Smooth muscle cell (in vitro differentiated cells): ENCODE data around the gene POLD2. TPM values are rescaled to one million over a fixed set of nuclear protein-coding genes. Genes with fewer than 3 reads are reported as not detected.

ENCODE experiments used
- DNase-seq: peaks from one replicate; lab custom pipeline; 2025; ENCODE audit not compliant: unreplicated experiment; lab: John Stamatoyannopoulos, UW
- H2AFZ ChIP-seq: fragments of 200-600 bp; sonication (generic); 2 replicates; pipeline ENCODE4 v1.6.0; 2016; ENCODE audit warnings: antibody characterized with exemption, low read depth, mild to moderate bottlenecking
- H3F3A ChIP-seq: fragments of 200-600 bp; sonication (generic); 2 replicates; pipeline ENCODE4 v1.6.0; 2017; ENCODE audit warnings: antibody characterized with exemption, low read depth
- H3K27ac ChIP-seq: fragments of 200-600 bp; sonication (generic); 2 replicates; pipeline ENCODE4 v1.5.1; 2016; ENCODE audit warnings: low read depth, mild to moderate bottlenecking
- H3K27me3 ChIP-seq: fragments of 200-600 bp; sonication (generic); 2 replicates; pipeline ENCODE4 v1.6.1; 2016; ENCODE audit warnings: low read depth, mild to moderate bottlenecking
- H3K36me3 ChIP-seq: fragments of 200-600 bp; sonication (generic); 2 replicates; pipeline ENCODE4 v1.5.1; 2016; ENCODE audit warnings: low read depth
- H3K4me1 ChIP-seq: fragments of 200-600 bp; sonication (generic); 2 replicates; pipeline ENCODE4 v1.5.1; 2016; ENCODE audit warnings: low read depth
- H3K4me2 ChIP-seq: fragments of 200-600 bp; sonication (generic); 2 replicates; pipeline ENCODE4 v1.6.0; 2016; ENCODE audit warnings: mild to moderate bottlenecking
- H3K4me3 ChIP-seq: fragments of 200-600 bp; sonication (generic); 2 replicates; pipeline ENCODE4 v1.5.1; 2016; ENCODE audit warnings: mild to moderate bottlenecking
- H3K79me2 ChIP-seq: fragments of 200-600 bp; sonication (generic); 2 replicates; pipeline ENCODE4 v1.6.0; 2016; ENCODE audit warnings: low read depth, mild to moderate bottlenecking
- H3K9ac ChIP-seq: fragments of 200-600 bp; sonication (generic); 2 replicates; pipeline ENCODE4 v1.6.0; 2016; ENCODE audit warnings: low read depth
- H3K9me3 ChIP-seq: fragments of 200-600 bp; sonication (generic); replicated peaks from 2 replicates; pipeline ENCODE4 v1.5.1; 2016; ENCODE audit warnings: low read depth
- H4K20me1 ChIP-seq: fragments of 200-600 bp; sonication (generic); 2 replicates; pipeline ENCODE4 v1.6.0; 2016; ENCODE audit warnings: low read depth
- CTCF ChIP-seq: fragments of 200-600 bp; sonication (generic); IDR thresholded peaks from 2 replicates; pipeline ENCODE4 v1.5.1; 2017; ENCODE audit warnings: borderline replicate concordance, mild to moderate bottlenecking, antibody characterized with exemption; ENCODE audit not compliant: insufficient read depth, poor library complexity, severe bottlenecking
- WGBS: methylation state at CpG from one replicate; pipeline ENCODE4 v1.1.7; 2016; ENCODE audit warnings: low lambda C conversion rate; 5-methylcytosine and 5-hydroxymethylcytosine counted together
- polyA plus RNA-seq: library from polyadenylated mRNA; unstranded; fragments of >200 nt; fragmentation: Nextera tagmentation; extraction: Ambion mirVana; gene quantifications from 2 replicates; pipeline ENCODE4 v1.2.1, GENCODE V29; 2016
- total RNA-seq: library from RNA; depleted of rRNA; stranded (reverse); fragments of >200 nt; gene quantifications from 2 replicates; pipeline ENCODE4 v1.2.3, GENCODE V29; 2014

Gene POLD2
- total and polyA plus RNA-seq, 2 experiments from 2014 or later, result 45.5 to 151 TPM

- Histone ChIP-seq H3K9ac (no peak overlapping the region), H2AFZ (no peak overlapping the region), H3K4me2 (no peak overlapping the region), H3K27ac (no peak overlapping the region), H3K4me1 (peaks cover under 1% of the 10 kb centered on the region), H3K79me2 (no peaks in the 10 kb centered on the region), H3F3A (no peaks in the 10 kb centered on the region), H3K36me3 (no peaks in the 10 kb centered on the region), H3K9me3 (no peaks in the 10 kb centered on the region), H4K20me1 (no peaks in the 10 kb centered on the region), H3K4me3 (no peak overlapping the region), H3K27me3 (no peaks in the 10 kb centered on the region)
- no peak for TF ChIP-seq CTCF
- DNase-seq, result no peak
- WGBS, result 85% methylated on average over 10 of the region's 10 CpGs
These were observed 34.9 kb upstream of the POLD2 start for GRCh38 chr7:44158096-44158872.

- no peak overlapping the region for H3K4me2 ChIP-seq
- H3K9me3 ChIP-seq, result no peaks in the 10 kb centered on the region
- no peaks in the 10 kb centered on the region for H3K4me1 ChIP-seq
- no peak overlapping the region for H2AFZ ChIP-seq
- no peaks in the 10 kb centered on the region for H3K79me2 ChIP-seq
- H4K20me1 ChIP-seq, result no peaks in the 10 kb centered on the region
- H3K27me3 ChIP-seq, result no peaks in the 10 kb centered on the region
- H3K27ac ChIP-seq, result no peak overlapping the region
- H3K9ac ChIP-seq, result no peak overlapping the region
- DNase-seq, result no peak
- H3K4me3 ChIP-seq, result no peak overlapping the region
- WGBS, result 84% methylated on average over 15 of the region's 15 CpGs
- H3K36me3 ChIP-seq, result no peaks in the 10 kb centered on the region
- no peaks in the 10 kb centered on the region for H3F3A ChIP-seq
- no peak for TF ChIP-seq CTCF
These were observed 34.0 kb upstream of the POLD2 start for GRCh38 chr7:44157116-44158080.

- no peaks in the 10 kb centered on the region for H3K27me3 ChIP-seq
- no peak overlapping the region for H3K4me2 ChIP-seq
- TF ChIP-seq CTCF, result no peak
- 86% methylated on average over 4 of the region's 4 CpGs for WGBS
- DNase-seq, result no peak
- H3K79me2 ChIP-seq, result no peaks in the 10 kb centered on the region
- no peaks in the 10 kb centered on the region for H3K4me1 ChIP-seq
- H3F3A ChIP-seq, result no peaks in the 10 kb centered on the region
- no peak overlapping the region for H2AFZ ChIP-seq
- H3K36me3 ChIP-seq, result no peaks in the 10 kb centered on the region
- no peak overlapping the region for H3K9ac ChIP-seq
- no peaks in the 10 kb centered on the region for H3K9me3 ChIP-seq
- H3K4me3 ChIP-seq, result no peak overlapping the region
- no peaks in the 10 kb centered on the region for H4K20me1 ChIP-seq
- no peak overlapping the region for H3K27ac ChIP-seq
These were observed 33.2 kb upstream of the POLD2 start for GRCh38 chr7:44156453-44157010.
